GM23248 (cell line): Measurements from ENCODE around the gene RAPGEF4. TPM values are rescaled to one million over a fixed set of nuclear protein-coding genes. Genes with fewer than 3 reads are reported as not detected.

Source experiments
- DNase-seq: peaks from one replicate; pipeline ENCODE4 v3.0.0-alpha.2; 2015
- H2AFZ ChIP-seq: fragments of 200-600 bp; sonication (generic); 2 replicates; pipeline ENCODE4 v1.6.1; 2016; ENCODE audit warnings: antibody characterized with exemption
- H3F3A ChIP-seq: fragments of 200-600 bp; sonication (generic); 2 replicates; pipeline ENCODE4 v1.6.1; 2016; ENCODE audit warnings: mild to moderate bottlenecking, antibody characterized with exemption, mixed run types; ENCODE audit not compliant: insufficient read depth
- H3K27ac ChIP-seq: fragments of 200-600 bp; sonication (generic); 2 replicates; pipeline ENCODE4 v1.5.1; 2016; ENCODE audit warnings: mild to moderate bottlenecking
- H3K27me3 ChIP-seq: fragments of 200-600 bp; sonication (generic); replicated peaks from 2 replicates; pipeline ENCODE4 v1.6.1; 2016; ENCODE audit warnings: mild to moderate bottlenecking; ENCODE audit not compliant: insufficient read depth
- H3K36me3 ChIP-seq: fragments of 200-600 bp; sonication (generic); 2 replicates; pipeline ENCODE4 v1.6.1; 2016; ENCODE audit warnings: low read depth, mild to moderate bottlenecking
- H3K4me1 ChIP-seq: fragments of 200-600 bp; sonication (generic); 2 replicates; pipeline ENCODE4 v1.6.1; 2016; ENCODE audit warnings: mild to moderate bottlenecking; ENCODE audit not compliant: insufficient read depth
- H3K4me2 ChIP-seq: fragments of 200-600 bp; sonication (generic); one replicate; pipeline ENCODE4 v1.6.1; 2016; ENCODE audit warnings: mild to moderate bottlenecking; ENCODE audit not compliant: unreplicated experiment
- H3K4me3 ChIP-seq: fragments of 200-600 bp; sonication (generic); 2 replicates; pipeline ENCODE4 v1.5.1; 2016; ENCODE audit warnings: mild to moderate bottlenecking
- H3K79me2 ChIP-seq: fragments of 200-600 bp; sonication (generic); 2 replicates; pipeline ENCODE4 v1.6.1; 2016; ENCODE audit warnings: mild to moderate bottlenecking; ENCODE audit not compliant: insufficient read depth
- H3K9ac ChIP-seq: fragments of 200-600 bp; sonication (generic); 2 replicates; pipeline ENCODE4 v1.6.1; 2016; ENCODE audit warnings: mild to moderate bottlenecking
- H3K9me2 ChIP-seq: fragments of 200-600 bp; sonication (generic); 2 replicates; pipeline ENCODE4 v1.6.1; 2016; ENCODE audit warnings: mixed run types, mild to moderate bottlenecking, moderate library complexity; ENCODE audit not compliant: insufficient read depth
- H3K9me3 ChIP-seq: fragments of 200-600 bp; sonication (generic); one replicate; pipeline ENCODE4 v1.6.1; 2017; ENCODE audit warnings: low read depth
- H4K20me1 ChIP-seq: fragments of 200-600 bp; sonication (generic); 2 replicates; pipeline ENCODE4 v1.6.0; 2016; ENCODE audit not compliant: insufficient read depth
- EZH2 ChIP-seq: fragments of 200-600 bp; sonication (generic); IDR thresholded peaks from 2 replicates; pipeline ENCODE4 v1.6.1; 2018; ENCODE audit warnings: antibody characterized with exemption, mild to moderate bottlenecking; ENCODE audit not compliant: insufficient read depth, poor library complexity, severe bottlenecking
- EZH2phosphoT487 ChIP-seq: fragments of 200-600 bp; sonication (generic); IDR thresholded peaks from 2 replicates; pipeline ENCODE4 v1.6.1; 2018; ENCODE audit warnings: antibody characterized with exemption, moderate library complexity, mild to moderate bottlenecking, low read depth; ENCODE audit not compliant: insufficient read depth
- WGBS, 2 experiments: methylation state at CpG; one replicate each; pipeline ENCODE4 v1.1.6; 2015 to 2017; ENCODE audit warnings: low lambda C conversion rate in 2 of 2, low coverage in 1 of 2; ENCODE audit errors: missing lambda C conversion rate in 2 of 2; 5-methylcytosine and 5-hydroxymethylcytosine counted together
- in situ Hi-C: fragments of 300-500 bp; cut with MboI; formaldehyde crosslinking; loops from 2 replicates; pipeline ENCODE4 v1.15.0; 2020
- polyA plus RNA-seq: library from polyadenylated mRNA; unstranded; fragments of >200 nt; fragmentation: Nextera tagmentation; extraction: Ambion mirVana; gene quantifications from 2 replicates; pipeline ENCODE4 v1.2.1, GENCODE V29; 2016
- total RNA-seq: library from RNA; depleted of rRNA; stranded (reverse); fragments of >200 nt; shearing (Covaris generic); gene quantifications from 2 replicates; pipeline ENCODE4 v1.2.3, GENCODE V29; 2014

The RAPGEF4 gene
- total and polyA plus RNA-seq, 2 experiments from 2014 or later: 2.2 TPM; not detected in 1

- Histone ChIP-seq H3K27me3 (no peaks in the 10 kb centered on the region), H3K9me3 (no peaks in the 10 kb centered on the region), H3K9ac (no peak overlapping the region), H3F3A (no peaks in the 10 kb centered on the region), H3K4me3 (no peak overlapping the region), H2AFZ (no peak overlapping the region), H3K9me2 (no peaks in the 10 kb centered on the region), H3K4me1 (no peaks in the 10 kb centered on the region), H4K20me1 (no peaks in the 10 kb centered on the region), H3K79me2 (no peaks in the 10 kb centered on the region), H3K4me2 (no peak overlapping the region), H3K36me3 (no peaks in the 10 kb centered on the region), H3K27ac (no peak overlapping the region)
- peak; percentile 36 for DNase-seq
- in situ Hi-C loops: loop anchor here (10.0 to 25.0 kb wide), 2 partner anchors 121 to 399 kb away; no protein-coding TSS in a partner anchor
- no peak for TF ChIP-seq EZH2phosphoT487
- TF ChIP-seq EZH2: no peak
- 55 to 56% methylated on average over 4 of the region's 4 CpGs for WGBS, 2 experiments
Measured at GRCh38 chr2:172813314-172813888, 77.8 kb downstream of the RAPGEF4 start.

GRCh38 chr2:172817411-172817810 is 81.8 kb downstream of the RAPGEF4 start:
- Histone ChIP-seq H3F3A (no peaks in the 10 kb centered on the region), H3K4me3 (no peak overlapping the region), H3K27ac (no peak overlapping the region), H2AFZ (no peak overlapping the region), H3K9me3 (no peaks in the 10 kb centered on the region), H3K27me3 (no peaks in the 10 kb centered on the region), H3K79me2 (no peaks in the 10 kb centered on the region), H3K9me2 (no peaks in the 10 kb centered on the region), H4K20me1 (no peaks in the 10 kb centered on the region), H3K9ac (no peak overlapping the region), H3K4me1 (no peaks in the 10 kb centered on the region), H3K36me3 (no peaks in the 10 kb centered on the region), H3K4me2 (no peak overlapping the region)
- 14 to 19% methylated on average over 1 of the region's 1 CpG for WGBS, 2 experiments
- TF ChIP-seq EZH2: no peak
- TF ChIP-seq EZH2phosphoT487: no peak
- in situ Hi-C loops: loop anchor here (10.0 to 25.0 kb wide), 2 partner anchors 117 to 395 kb away; no protein-coding TSS in a partner anchor
- DNase-seq: peak; percentile 22

- Histone ChIP-seq H2AFZ (no peak overlapping the region), H3F3A (no peaks in the 10 kb centered on the region), H3K27me3 (no peaks in the 10 kb centered on the region), H4K20me1 (no peaks in the 10 kb centered on the region), H3K36me3 (no peaks in the 10 kb centered on the region), H3K9me3 (no peaks in the 10 kb centered on the region), H3K4me1 (no peaks in the 10 kb centered on the region), H3K4me3 (no peak overlapping the region), H3K27ac (no peak overlapping the region), H3K9ac (no peak overlapping the region), H3K79me2 (no peaks in the 10 kb centered on the region), H3K4me2 (no peak overlapping the region), H3K9me2 (no peaks in the 10 kb centered on the region)
- TF ChIP-seq EZH2: no peak
- TF ChIP-seq EZH2phosphoT487: no peak
- DNase-seq: no peak
- in situ Hi-C loops: loop anchor here (10.0 to 25.0 kb wide), 2 partner anchors 115 to 392 kb away; no protein-coding TSS in a partner anchor
Measured at GRCh38 chr2:172819943-172820342, 84.3 kb downstream of the RAPGEF4 start.

- TF ChIP-seq EZH2phosphoT487: no peak
- no peak for TF ChIP-seq EZH2
- Histone ChIP-seq H3K9me3 (no peaks in the 10 kb centered on the region), H3K9me2 (no peaks in the 10 kb centered on the region), H3K27ac (no peak overlapping the region), H2AFZ (no peak overlapping the region), H3K4me2 (no peak overlapping the region), H3K27me3 (no peaks in the 10 kb centered on the region), H3K4me3 (no peak overlapping the region), H4K20me1 (no peaks in the 10 kb centered on the region), H3K4me1 (no peaks in the 10 kb centered on the region), H3K36me3 (no peaks in the 10 kb centered on the region), H3K9ac (no peak overlapping the region), H3F3A (no peaks in the 10 kb centered on the region), H3K79me2 (no peaks in the 10 kb centered on the region)
- no peak for DNase-seq
- WGBS, 2 experiments: 94 to 96% methylated on average over 7 of the region's 7 CpGs
- in situ Hi-C loops: loop anchor here (25.0 kb wide), 1 partner anchor 391 kb away; no protein-coding TSS in a partner anchor
Measured at GRCh38 chr2:172821370-172822338, 86.0 kb downstream of the RAPGEF4 start.
